Measurements from ENCODE around the gene PPP5C.

The PPP5C gene

GRCh38 chr19:46371371-46371901, 24.5 kb downstream of the PPP5C start:
- TF ChIP-seq CTCF (IDR thresholded peaks at IDR 0.05; ENCODE audit: insufficient read depth, low read length, poor library complexity, severe bottlenecking) = no peak
- no peak for TF ChIP-seq EZH2phosphoT487 (conservative IDR thresholded peaks at IDR 0.05; ENCODE audit: low read length)
- Histone ChIP-seq H3K27me3 (ENCODE audit: low read length) (no peaks in the 10 kb centered on the region), H3K9me3 (ENCODE audit: insufficient read depth, low read length) (no peaks in the 10 kb centered on the region), H3F3A (ENCODE audit: insufficient read depth) (no peaks in the 10 kb centered on the region), H3K4me2 (ENCODE audit: low read depth, low read length, poor library complexity, severe bottlenecking) (no peak overlapping the region), H2AFZ (ENCODE audit: low read depth, low read length, severe bottlenecking) (no peak overlapping the region), H3K9ac (ENCODE audit: low read length) (no peak overlapping the region), H3K27ac (ENCODE audit: low read depth, low read length) (no peak overlapping the region), H3K79me2 (ENCODE audit: insufficient read depth, low read length) (peaks cover 56% of the 10 kb centered on the region), H4K20me1 (ENCODE audit: low read depth, low read length) (0 out of 2 replicates have a peak, but pooled peaks cover 4% of the 10 kb centered on the region), H3K9me2 (replicated peaks; ENCODE audit: insufficient read depth, low read length) (no peaks in the 10 kb centered on the region), H3K36me3 (ENCODE audit: low read length) (no peaks in the 10 kb centered on the region), H3K4me3 (ENCODE audit: insufficient read depth, low read length, poor library complexity, severe bottlenecking) (no peak overlapping the region)

- no peaks in the 10 kb centered on the region for H3F3A ChIP-seq (ENCODE audit: insufficient read depth)
- H3K9ac ChIP-seq (ENCODE audit: low read length) = no peak overlapping the region
- no peak overlapping the region for H2AFZ ChIP-seq (ENCODE audit: low read depth, low read length, severe bottlenecking)
- H3K4me3 ChIP-seq (ENCODE audit: insufficient read depth, low read length, poor library complexity, severe bottlenecking) = no peak overlapping the region
- no peaks in the 10 kb centered on the region for H3K9me2 ChIP-seq (replicated peaks; ENCODE audit: insufficient read depth, low read length)
- 0 out of 2 replicates have a peak, but pooled peaks cover 4% of the 10 kb centered on the region for H4K20me1 ChIP-seq (ENCODE audit: low read depth, low read length)
- no peak overlapping the region for H3K4me2 ChIP-seq (ENCODE audit: low read depth, low read length, poor library complexity, severe bottlenecking)
- no peaks in the 10 kb centered on the region for H3K27me3 ChIP-seq (ENCODE audit: low read length)
- TF ChIP-seq CTCF (IDR thresholded peaks at IDR 0.05; ENCODE audit: insufficient read depth, low read length, poor library complexity, severe bottlenecking) = no peak
- TF ChIP-seq EZH2phosphoT487 (conservative IDR thresholded peaks at IDR 0.05; ENCODE audit: low read length) = no peak
- 0 out of 2 replicates have a peak, but pooled peaks cover 2% of the 10 kb centered on the region for H3K36me3 ChIP-seq (ENCODE audit: low read length)
- H3K27ac ChIP-seq (ENCODE audit: low read depth, low read length) = no peak overlapping the region
- H3K79me2 ChIP-seq (ENCODE audit: insufficient read depth, low read length) = peaks cover 43% of the 10 kb centered on the region
- H3K9me3 ChIP-seq (ENCODE audit: insufficient read depth, low read length) = no peaks in the 10 kb centered on the region
Measured at GRCh38 chr19:46372901-46373490, 26.1 kb downstream of the PPP5C start.

GRCh38 chr19:46373491-46374359, 26.8 kb downstream of the PPP5C start:
- no peak overlapping the region for H3K27ac ChIP-seq (ENCODE audit: low read depth, low read length)
- H3K4me2 ChIP-seq (ENCODE audit: low read depth, low read length, poor library complexity, severe bottlenecking) = no peak overlapping the region
- no peaks in the 10 kb centered on the region for H3K27me3 ChIP-seq (ENCODE audit: low read length)
- 0 out of 2 replicates have a peak, but pooled peaks cover 8% of the 10 kb centered on the region for H3K36me3 ChIP-seq (ENCODE audit: low read length)
- no peak overlapping the region for H3K9ac ChIP-seq (ENCODE audit: low read length)
- no peaks in the 10 kb centered on the region for H3K9me3 ChIP-seq (ENCODE audit: insufficient read depth, low read length)
- TF ChIP-seq CTCF (IDR thresholded peaks at IDR 0.05; ENCODE audit: insufficient read depth, low read length, poor library complexity, severe bottlenecking) (no peak), EZH2phosphoT487 (conservative IDR thresholded peaks at IDR 0.05; ENCODE audit: low read length) (no peak)
- H3F3A ChIP-seq (ENCODE audit: insufficient read depth) = no peaks in the 10 kb centered on the region
- peaks cover 41% of the 10 kb centered on the region for H3K79me2 ChIP-seq (ENCODE audit: insufficient read depth, low read length)
- H4K20me1 ChIP-seq (ENCODE audit: low read depth, low read length) = 0 out of 2 replicates have a peak, but pooled peaks cover 4% of the 10 kb centered on the region
- H2AFZ ChIP-seq (ENCODE audit: low read depth, low read length, severe bottlenecking) = no peak overlapping the region
- no peaks in the 10 kb centered on the region for H3K9me2 ChIP-seq (replicated peaks; ENCODE audit: insufficient read depth, low read length)
- no peak overlapping the region for H3K4me3 ChIP-seq (ENCODE audit: insufficient read depth, low read length, poor library complexity, severe bottlenecking)

Data from SU-DHL-6 (cell line).